RKO (cell line): Measurements from ENCODE around the gene WSCD2.
A peak's percentile ranks its signal among the peaks of the same experiment; 100 is the strongest.

ENCODE experiments used
- DNase-seq: peaks from one replicate; pipeline ENCODE4 v3.0.0-alpha.2; 2016; ENCODE audit warnings: low spot score

Gene WSCD2

DNA sequence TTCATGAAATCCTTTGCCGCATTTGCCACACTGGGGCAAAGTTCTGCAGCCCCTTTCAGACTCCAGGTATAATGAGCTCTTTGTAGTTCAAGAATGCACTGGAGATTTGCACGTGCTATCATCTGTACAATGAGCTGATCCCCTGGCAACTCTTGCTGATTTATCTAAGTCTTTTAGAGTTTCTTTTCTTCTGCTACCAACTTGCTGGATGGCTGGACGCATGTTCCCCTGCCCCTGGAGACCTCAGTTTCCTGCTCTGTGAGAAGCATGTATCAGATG, 106.8 kb downstream of the WSCD2 start:
- no peak for DNase-seq

DNA sequence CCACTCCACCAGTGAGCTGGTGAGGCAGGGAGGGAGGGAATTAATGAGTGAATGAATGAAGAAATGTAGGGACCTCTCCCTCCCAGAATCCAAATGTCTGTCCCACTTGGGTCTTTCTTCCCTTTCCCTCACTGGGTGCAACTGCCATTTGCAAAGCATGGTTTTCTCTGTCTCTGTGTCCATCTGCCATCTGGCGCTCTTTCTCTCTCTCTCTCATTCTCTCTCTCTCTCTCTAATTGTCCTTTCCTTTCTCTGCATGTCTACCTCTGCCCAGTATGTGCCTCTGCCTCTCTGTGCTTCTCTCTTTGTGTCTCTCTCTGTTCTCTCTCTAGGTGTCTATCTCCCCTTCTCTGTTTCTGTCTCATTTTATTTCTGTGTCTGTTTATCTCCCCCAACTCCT, 107.3 kb downstream of the WSCD2 start:
- no peak for DNase-seq

DNA sequence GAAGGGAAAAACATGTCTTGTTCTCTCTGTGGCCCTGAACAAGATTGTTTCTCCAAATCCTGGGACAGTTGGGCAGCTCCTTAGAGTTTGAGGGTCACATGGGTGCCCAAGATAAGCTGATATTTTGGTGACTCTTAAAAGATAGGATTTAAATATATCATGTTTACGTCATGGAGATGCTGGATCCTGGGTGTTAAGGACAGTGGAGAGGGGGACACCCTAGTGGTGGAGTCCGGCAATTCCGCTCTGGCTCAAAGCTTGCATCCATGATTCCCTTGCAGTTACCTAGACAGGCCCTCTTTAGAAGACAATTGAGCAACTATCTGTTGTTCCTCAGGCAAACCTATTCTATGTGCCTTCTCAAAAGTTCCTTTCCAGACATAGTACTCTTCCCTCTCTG, 108.2 kb downstream of the WSCD2 start:
- peak; percentile 40 for DNase-seq

DNA sequence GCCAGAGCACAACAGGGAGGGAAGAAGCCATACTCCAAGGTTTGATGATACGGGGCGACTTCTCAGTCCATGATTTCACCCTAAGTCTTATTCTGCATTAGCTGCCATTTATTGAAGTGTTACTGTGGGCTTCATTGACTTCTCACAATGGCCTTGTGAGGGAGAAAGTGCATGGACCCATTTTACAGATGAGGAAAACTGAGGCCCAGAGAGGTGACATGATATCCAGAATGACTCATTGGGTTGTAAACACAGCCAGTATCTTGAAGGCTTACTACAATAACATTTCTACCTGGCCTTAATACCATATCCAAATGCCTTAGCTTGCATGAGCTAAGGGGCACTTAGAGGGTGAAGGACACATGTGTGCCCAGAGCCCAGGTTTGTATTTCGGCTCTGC, 109.4 kb downstream of the WSCD2 start:
- no peak for DNase-seq

DNA sequence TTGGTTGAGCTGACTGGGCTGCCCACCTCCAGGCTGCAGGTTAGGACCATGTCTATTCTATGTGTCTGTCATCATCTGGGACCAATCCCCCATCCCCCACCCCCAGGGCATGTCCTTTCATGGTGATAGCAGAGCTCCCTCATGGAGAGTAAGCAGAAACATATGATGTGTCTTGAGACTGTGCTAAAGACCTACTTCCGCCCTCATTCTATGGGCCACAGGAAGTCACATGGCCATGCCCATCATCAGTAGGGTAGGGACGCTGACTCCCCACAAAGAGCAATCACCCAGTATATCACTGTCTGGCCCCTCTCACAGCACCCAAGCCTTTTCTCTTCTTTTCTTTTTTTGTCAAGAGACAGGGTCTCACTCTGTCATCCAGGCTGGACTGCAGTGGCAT, 110.3 kb downstream of the WSCD2 start:
- DNase-seq = no peak

DNA sequence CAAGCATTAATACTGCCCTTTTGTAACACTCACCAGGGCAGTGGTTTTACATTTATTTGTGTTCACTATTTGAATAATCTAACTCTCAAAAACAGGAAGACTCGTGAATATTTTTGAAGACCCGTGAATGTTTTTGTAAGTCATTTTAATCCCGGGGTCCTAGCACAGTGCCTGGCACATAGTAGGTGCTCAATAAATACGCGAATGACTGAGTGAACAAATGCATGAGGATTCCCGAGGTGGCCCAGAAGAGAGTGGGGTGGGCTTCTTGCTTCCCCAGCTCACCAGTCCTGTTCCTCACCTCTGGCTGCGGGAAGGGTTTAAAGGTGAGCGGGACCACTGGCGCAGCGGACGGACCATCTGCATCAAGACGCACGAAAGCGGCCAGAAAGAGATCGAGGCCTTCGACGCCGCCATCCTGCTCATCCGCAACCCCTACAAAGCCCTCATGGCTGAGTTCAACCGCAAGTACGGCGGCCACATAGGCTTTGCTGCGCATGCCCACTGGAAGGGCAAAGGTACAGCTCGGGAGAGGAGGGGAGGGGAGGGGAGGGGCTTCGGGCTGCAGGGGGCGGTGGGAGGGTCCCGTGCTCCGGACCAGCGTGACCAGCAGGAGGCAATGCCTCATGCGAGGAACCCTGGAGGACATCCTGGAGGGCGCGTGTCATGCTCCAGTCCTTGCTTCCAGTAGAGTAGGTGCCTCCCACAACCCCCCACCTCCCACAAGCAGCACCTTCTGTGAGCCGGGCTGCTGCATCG, 111.1 kb downstream of the WSCD2 start:
- no peak for DNase-seq

DNA sequence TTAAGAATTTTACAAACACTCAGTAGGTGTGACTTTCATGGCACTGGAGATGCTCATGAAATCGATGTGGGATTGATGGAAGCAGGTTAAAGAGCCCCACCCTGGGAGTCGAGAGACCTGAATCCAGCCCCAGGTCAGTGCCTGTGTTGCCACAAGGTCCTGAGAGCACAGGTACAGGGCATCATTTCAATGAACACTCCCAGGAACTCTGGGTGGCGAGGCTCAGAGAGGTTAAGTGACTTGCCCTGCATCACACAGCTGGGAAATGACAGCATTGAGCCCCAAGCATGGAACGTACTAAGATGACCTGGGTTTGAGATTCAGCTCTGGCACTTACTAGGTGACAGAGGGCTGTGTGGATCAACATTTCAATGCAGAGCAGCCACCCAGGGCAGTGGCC, 111.8 kb downstream of the WSCD2 start:
- DNase-seq = no peak

DNA sequence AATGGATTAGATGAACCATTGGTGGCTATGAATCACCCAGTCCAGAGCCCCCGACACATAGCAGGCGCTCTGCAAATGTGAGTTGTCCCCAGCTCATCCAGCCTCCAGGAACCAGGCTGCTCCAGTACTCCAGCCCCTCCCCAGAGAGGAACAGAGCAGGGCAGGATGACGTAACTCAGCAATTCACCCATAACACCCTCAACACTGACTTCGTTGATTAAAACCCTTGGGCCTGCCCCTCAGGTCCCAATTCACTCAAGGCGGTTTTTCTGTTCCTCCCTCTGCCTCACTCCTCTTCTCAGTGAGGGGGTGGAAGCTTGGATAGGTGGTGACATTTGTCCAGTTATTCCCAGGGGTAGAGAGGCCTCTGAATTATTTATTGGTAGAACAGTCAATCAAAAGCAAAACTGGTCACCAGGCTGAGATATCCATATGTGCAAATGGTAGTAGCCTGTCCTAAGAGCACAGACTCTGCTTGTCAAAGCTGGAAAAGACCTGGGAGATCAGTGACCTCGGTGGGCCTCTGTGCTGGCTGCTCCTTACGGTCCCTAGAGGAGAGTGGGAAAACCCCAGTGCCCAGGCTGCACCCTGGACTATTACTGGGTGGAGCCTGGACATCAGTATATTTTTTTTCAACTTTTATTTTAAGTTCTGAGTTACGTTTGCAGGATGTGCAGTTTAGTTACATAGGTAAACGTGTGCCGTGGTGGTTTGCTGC, 113.1 kb downstream of the WSCD2 start:
- peak; percentile 13 for DNase-seq

DNA sequence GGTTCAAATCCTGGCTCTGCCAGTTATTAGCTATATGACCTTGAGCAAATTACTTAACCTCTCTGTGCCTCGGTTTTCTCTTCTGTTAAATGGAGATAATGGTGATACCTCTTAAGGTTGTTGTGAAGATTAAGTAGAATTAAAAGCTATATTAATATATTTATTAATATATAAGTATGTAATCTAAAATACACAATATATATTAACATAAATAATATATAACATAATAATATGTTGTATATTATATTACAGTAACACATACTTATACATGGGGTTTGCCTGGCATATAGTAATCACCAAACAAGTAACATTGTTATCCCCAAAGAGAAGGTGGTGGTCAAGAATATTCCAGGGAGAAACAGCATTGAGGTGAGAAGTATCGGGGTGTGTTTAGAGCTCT, 118.0 kb downstream of the WSCD2 start:
- DNase-seq = no peak

DNA sequence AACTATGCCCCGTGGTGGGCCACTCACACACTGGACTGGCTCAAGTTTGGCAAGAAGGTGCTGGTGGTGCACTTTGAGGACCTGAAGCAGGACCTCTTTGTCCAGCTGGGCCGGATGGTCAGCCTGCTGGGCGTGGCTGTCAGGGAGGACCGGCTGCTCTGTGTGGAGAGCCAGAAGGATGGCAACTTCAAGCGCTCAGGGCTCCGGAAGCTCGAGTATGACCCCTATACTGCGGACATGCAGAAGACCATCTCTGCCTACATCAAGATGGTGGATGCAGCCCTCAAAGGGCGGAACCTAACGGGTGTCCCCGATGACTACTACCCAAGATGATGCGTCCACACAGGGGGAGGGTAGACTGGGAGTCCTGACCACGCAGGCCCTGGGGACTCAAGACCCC, 118.9 kb downstream of the WSCD2 start:
- DNase-seq = no peak

DNA sequence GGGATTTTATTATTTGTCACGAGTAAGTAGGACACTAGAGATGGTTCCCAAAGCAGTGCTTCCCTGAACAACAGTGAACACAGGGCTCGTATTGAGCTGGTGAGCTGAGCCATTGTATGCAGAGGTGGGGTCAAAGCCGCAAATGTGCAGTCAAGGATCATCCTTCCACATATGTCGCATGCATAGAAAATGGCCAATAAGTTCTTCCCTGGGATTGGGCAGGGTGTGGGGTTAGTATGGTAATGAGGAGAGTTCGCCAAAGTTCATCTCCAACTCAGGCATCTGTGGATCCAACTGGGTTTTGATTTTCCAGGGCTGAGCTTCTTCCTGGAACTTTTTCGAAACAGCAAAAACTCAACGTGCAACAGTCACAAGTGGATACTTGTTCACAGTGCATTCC, 123.4 kb downstream of the WSCD2 start:
- DNase-seq = no peak

DNA sequence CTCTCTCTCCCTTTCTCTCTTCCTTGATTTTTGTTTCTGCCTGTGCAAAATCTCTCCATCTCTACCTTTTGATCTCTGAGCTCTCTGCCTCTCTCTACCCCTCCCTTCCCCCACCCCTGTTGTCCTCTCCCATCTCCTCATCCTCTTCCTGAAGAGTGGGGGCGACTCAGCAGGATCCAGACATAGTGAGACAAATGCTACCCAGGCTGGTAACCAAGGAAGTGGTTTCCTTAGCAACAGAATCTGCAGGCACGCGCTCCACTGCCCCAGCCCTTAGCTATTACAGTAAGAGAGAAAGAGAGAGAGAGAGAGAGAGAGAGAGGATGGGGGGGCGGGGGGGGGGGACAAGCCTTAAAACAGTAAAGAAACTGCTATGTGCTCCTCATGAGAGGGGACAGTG, 124.5 kb downstream of the WSCD2 start:
- DNase-seq = no peak

DNA sequence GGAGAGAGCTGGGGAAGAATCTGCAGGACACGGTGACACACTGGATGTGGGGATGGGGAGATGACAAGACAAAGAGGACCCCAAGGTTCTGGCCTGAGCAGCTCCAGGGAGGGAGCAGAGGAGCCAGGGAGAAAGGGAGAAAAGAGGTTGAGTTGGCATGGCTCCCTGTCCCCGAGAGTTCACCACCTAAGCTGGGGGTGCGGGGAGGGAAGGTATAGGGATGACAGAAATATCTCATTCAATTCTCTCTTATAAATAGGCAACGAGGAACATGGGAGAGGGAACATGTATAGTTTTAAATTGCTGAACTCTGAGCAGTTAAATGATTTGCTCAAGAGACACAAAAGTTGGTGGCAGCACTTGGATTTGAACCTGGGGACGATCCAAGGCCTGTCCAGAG, 124.9 kb downstream of the WSCD2 start:
- DNase-seq = no peak

DNA sequence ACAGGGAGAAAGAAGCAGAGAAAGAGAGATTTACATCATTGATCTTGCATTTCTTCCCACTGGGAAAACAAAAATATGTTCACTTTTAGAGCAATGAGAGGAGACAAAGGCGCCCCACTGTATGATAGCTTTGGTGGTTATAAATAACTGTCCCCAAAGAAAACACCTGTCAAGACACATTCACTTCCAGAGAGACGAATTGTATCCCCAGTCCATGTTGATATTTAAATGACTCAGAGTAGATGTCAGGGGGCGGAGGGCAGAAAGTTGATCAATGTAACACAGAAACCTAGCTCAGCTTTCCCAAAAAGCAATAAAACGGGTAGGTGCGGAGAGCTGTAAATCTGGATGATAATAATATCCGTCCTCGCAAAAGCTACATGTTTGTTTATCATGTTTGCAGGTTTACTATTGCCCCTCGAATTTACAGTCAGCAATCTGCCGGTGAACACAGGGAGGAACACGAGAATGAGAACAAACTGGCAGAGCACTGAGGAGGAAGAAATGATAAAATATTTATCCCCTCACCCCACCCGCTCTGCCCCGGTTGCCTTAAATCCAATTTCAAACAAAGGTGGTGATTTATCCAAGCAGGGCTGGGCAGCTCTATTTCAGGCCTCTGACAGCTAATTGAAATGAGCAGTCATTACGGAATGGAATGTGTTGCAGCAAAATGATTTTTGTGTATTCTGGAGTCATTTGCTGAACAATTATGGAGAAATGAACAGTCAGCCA, 125.6 kb downstream of the WSCD2 start:
- no peak for DNase-seq

DNA sequence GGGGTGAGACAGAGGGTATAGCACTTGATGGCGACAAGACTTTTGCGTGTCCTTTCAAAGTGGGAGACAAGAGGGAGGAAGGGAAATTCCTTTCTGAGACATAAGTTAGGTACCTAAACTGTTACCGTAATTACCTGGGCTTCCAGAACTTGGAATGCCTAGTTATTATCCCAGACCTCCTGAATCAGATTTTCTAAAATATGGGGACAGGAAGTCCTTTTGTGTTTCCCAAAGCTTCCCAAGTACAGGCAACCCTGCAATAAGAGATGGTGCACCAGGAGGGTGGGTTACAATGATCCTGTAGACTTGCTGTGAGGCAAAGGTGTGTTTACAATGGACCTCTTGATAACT, 126.1 kb downstream of the WSCD2 start:
- no peak for DNase-seq

DNA sequence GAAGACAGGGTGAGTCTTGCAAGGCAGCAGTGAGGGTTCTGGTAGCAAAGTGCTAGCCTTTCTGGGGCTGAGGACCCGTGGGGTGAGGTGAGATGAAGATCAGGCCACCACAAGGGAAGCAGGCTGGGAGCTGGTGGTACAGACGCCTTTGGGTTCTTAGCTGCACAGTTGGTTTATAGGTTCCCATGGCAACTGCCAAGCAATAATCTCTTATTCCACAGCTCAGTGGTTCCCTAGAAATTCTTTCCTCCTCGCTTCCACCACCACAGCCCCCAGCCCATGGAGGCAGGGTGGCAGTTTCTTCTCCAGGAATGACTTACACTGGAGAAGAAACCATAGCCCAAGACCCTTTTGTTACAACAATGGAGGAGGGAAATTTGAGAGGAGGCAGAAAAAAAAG, 127.9 kb downstream of the WSCD2 start:
- DNase-seq = no peak

DNA sequence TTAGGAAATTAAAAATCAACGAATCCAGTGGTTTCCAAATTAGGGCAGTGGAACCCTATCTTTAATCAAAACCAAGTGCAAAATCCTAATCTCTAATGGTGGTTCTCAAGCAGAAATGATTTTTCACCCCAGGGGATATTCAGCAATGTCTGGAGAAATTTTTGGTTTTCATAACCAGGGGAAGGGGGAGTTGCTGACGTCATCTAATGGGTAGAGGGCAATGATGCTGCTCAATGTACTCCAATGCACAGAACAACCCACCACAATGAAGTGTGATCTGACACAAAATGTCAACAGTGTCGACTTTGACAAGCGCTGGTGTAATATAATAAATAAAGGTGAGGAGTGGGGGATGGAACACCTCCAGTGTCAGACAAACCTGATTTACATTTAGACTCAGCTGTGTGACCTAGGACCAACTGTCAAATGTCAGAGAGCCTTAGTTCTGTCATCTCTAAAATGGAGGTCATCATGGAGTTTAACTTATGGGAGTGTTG, 128.6 kb downstream of the WSCD2 start:
- no peak for DNase-seq

DNA sequence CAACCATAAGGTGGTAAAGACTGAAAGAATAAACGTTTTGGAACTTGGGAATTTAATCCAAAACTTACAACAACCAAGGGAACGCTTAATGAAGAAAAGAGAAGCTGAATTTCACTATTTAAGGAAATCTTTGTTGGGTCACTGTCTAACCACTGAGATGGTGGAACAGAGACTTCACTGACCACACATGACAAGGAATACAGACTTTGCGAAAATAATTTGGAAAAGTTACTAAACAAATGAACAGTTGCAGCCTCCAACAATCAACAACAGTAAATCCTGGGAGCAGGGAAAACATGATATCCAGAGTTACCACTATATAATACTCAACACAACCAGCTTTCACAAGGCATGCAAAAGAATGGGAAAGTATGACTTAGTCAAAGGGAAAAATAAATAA, 131.0 kb downstream of the WSCD2 start:
- no peak for DNase-seq

DNA sequence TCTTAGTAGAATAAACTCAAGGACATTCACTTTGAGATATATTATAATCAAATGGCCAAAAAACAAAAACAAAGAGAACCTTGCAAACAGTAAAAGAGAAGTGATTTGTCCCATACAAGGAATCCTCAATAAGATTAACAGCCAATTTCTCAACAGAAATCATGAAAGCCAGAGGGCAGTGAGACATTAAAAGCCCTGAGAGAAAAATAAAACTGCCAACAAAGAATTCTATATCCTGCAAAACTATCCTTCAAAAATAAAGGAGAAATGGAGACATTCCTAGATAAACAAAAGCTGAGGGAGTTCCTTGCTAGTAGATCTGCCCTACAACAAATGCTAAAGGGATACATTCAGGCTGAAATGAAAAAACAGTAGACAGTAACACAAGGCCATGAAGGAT, 131.9 kb downstream of the WSCD2 start:
- DNase-seq = no peak

DNA sequence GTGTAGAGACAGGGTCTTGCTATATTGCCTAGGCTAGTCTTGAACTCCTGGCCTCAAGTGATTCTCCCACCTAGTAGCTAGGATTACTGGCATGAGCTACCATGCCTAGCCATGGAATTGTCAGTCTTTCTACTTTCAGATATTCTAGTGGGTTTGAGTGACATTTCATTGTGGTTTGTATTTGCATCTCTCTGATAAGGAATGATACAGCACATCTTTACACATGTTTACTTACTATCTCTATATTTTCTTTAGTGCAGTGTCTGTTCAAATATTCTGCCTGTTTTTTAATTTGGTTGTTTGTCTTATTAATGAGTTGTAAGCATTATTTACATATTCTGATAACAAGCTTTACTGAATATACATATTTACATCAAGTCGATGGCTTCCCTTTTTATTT, 136.4 kb downstream of the WSCD2 start:
- DNase-seq = no peak

DNA sequence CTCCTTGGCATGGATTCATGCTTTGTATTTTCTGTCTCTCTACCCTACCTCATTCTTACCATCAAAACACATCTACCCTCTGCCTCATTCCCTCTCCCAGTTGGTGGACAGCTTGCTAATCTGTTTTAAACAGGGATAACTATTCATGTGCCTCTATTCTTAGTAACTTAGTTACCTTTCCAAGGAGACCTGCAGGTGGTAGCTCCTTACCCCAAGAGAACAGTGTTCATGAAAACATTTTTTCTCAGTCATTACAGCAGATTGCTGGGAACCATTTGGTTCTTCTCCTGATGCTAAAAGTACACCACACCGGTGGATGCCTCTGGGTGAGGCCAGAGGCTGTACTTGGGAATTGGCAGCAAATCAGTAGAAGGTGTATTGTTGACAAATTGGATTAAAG, 137.0 kb downstream of the WSCD2 start:
- DNase-seq = no peak

DNA sequence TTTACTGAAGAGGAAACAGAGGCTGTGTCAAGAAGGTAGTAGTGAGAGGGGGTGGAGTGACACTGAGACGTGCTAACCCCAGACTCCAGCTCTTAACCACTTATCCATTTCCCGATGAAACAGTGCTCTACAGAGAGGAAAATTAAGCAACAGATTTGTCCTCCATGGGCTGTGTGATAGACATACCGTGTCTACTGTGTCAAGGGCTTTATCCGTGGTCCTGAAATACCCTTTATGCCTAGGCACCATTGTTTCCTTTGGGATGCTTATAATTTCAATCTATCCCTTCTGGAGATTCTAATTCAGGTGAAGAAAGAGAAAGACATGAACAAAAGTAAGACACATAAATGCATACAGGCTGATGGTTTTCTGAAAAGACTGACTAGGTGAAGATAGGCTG, 138.4 kb downstream of the WSCD2 start:
- no peak for DNase-seq

DNA sequence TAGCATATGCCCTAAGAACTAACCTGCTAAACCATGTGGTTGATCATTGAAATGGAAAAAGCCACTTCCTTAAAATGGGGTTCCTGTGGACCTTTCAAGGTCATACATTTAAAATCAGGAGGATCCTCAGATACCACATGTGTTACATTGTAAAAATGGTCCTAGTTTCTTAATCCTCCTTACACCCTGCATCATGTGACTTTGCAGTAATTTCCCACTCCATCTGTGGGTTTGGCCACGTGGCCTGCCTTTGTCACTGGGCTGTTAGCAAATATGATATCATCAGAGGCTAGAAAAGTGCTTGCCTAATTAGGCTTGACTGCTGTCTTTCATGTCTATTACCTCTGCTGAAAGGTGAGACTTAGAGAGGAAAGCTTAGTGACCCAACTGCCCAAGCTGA, 139.3 kb downstream of the WSCD2 start:
- no peak for DNase-seq
